Activated naive CD8-positive, alpha-beta T cell treated with anti-CD3 and anti-CD28 coated beads, Interleukin-2, amount 50 U/mL, for 24 hours (primary cell): ENCODE measurements around the gene TNFSF9.
"Not testable (repeated sequence)": the region's sequence is repeated elsewhere in the genome, so short reads cannot be mapped to it uniquely, and the experiment has no call there.

Experiments used
- ATAC-seq: fragments of 150-1000 bp; cut with Tn5 transposase; one replicate; pipeline ENCODE4 v1.10.0; 2021
- DNase-seq: peaks from one replicate; pipeline ENCODE4 v3.0.0; 2021
- H3K27ac Mint-ChIP-seq: one replicate; pipeline ENCODE4 v1.8.0; 2021; ENCODE audit warnings: mild to moderate bottlenecking, mixed read lengths
- H3K27me3 Mint-ChIP-seq: one replicate; pipeline ENCODE4 v1.8.0; 2021; ENCODE audit warnings: mixed read lengths
- H3K36me3 Mint-ChIP-seq: one replicate; pipeline ENCODE4 v1.8.0; 2021; ENCODE audit warnings: low read depth, mixed read lengths
- H3K4me1 Mint-ChIP-seq: one replicate; pipeline ENCODE4 v1.8.0; 2021; ENCODE audit warnings: mixed read lengths
- H3K4me3 Mint-ChIP-seq: one replicate; pipeline ENCODE4 v1.8.0; 2021; ENCODE audit warnings: mild to moderate bottlenecking, moderate library complexity, mixed read lengths
- H3K9me3 Mint-ChIP-seq: one replicate; pipeline ENCODE4 v1.8.0; 2021; ENCODE audit warnings: mixed read lengths

TNFSF9 gene

DNA sequence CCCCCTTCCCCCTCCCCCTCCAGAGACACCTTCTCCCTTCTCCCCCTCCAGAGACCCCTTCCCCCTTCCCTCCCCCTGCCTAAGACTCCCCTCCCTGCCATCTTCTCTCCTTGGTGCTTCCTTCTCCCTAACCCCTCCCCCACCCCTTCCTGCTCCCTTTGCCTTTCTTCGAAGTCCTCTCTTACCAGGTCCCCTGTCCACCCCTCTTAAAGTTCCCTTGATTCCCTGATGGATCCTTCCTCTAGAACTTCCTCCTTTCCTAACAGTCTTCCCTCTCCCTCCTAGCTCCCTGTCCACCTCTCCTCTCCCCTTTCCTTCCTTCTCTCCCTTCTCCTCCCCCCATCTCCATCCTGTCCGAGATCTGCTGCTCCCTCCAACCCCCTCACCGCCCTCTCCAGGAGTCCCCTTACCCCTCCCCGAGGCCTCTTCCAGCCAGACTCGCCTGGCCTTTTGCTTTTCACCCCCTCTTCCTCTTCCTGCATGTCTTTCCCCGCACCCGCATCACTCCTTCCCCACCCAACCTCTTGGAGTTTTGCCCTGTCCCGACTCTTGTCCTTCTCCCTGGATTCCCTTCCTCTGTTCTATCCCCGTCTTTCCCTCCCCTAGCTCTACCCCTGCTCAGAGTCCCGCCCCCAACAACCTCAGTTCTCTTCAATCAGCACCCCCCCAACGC lies 3.1 kb downstream of the TNFSF9 start:
- DNase-seq (no peak), ATAC-seq (no peak)
- H3K36me3 Mint-ChIP-seq: peaks cover 8% of the 10 kb centered on the region

DNA sequence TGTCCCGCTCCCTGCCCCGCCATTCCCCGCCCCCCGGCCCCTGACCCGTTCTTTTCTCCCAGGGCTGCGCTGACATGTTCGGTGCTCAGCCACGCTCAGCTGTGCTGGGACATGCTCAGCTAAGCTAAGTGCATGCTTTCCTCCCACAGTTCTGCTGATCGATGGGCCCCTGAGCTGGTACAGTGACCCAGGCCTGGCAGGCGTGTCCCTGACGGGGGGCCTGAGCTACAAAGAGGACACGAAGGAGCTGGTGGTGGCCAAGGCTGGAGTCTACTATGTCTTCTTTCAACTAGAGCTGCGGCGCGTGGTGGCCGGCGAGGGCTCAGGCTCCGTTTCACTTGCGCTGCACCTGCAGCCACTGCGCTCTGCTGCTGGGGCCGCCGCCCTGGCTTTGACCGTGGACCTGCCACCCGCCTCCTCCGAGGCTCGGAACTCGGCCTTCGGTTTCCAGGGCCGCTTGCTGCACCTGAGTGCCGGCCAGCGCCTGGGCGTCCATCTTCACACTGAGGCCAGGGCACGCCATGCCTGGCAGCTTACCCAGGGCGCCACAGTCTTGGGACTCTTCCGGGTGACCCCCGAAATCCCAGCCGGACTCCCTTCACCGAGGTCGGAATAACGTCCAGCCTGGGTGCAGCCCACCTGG lies 3.7 kb downstream of the TNFSF9 start:
- Mint-ChIP-seq H3K4me3 (no peak overlapping the region), H3K27me3 (peaks cover 30% of the 10 kb centered on the region), H3K9me3 (no peaks in the 10 kb centered on the region), H3K27ac (no peak overlapping the region), H3K4me1 (peaks cover 49% of the 10 kb centered on the region), H3K36me3 (peaks cover 8% of the 10 kb centered on the region)
- DNase-seq: no peak
- ATAC-seq: no peak

More for the DNA sequence above, 3.1 kb downstream of the TNFSF9 start:
- Mint-ChIP-seq H3K27me3 (peaks cover 35% of the 10 kb centered on the region), H3K4me1 (peaks cover 51% of the 10 kb centered on the region), H3K4me3 (no peak overlapping the region), H3K27ac (no peak overlapping the region), H3K9me3 (no peaks in the 10 kb centered on the region)

DNA sequence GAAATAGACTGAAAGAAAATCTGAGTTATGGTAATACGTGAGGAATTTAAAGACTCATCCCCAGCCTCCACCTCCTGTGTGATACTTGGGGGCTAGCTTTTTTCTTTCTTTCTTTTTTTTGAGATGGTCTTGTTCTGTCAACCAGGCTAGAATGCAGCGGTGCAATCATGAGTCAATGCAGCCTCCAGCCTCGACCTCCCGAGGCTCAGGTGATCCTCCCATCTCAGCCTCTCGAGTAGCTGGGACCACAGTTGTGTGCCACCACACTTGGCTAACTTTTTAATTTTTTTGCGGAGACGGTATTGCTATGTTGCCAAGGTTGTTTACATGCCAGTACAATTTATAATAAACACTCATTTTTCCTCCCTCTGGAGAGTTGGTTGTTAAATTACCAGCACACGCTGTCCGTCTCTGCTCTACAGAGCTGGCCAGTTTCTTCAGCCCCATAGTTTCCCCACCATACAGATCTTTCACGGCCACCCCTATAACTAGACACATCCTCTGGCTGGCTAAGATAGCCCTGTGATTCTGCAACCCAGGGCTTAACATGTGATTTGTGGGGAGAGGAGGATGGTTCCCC lies 4.8 kb downstream of the TNFSF9 start:
- peaks cover 39% of the 10 kb centered on the region for H3K4me1 Mint-ChIP-seq
- ATAC-seq (no peak), DNase-seq (no peak)
- H3K9me3 Mint-ChIP-seq: no peaks in the 10 kb centered on the region
- H3K27me3 Mint-ChIP-seq: peaks cover 21% of the 10 kb centered on the region
- peak overlapping the region; percentile 83 for H3K27ac Mint-ChIP-seq
- peaks cover 8% of the 10 kb centered on the region for H3K36me3 Mint-ChIP-seq
- H3K4me3 Mint-ChIP-seq: no peak overlapping the region

DNA sequence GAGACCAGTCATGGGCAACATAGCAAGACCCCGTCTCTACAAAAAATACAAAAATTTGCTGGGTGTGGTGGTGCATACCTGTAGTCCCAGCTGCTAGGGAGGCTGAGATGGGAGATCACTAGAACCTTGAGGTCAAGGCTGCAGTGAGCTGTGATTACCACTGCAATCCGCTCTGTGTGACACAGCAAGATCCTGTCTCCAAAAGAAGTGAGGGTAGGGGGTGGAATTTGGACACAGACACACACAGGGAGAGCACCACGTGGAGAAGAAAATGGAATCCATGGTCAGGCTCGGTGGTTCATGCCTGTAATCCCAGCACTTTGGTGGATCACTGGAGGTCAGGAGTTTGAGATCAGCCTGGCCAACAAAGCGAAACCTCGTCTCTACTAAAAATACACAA lies 8.7 kb downstream of the TNFSF9 start:
- Mint-ChIP-seq H3K36me3 (peaks cover 6% of the 10 kb centered on the region), H3K9me3 (no peaks in the 10 kb centered on the region), H3K27ac (no peak overlapping the region), H3K27me3 (peaks cover 2% of the 10 kb centered on the region), H3K4me3 (no peak overlapping the region), H3K4me1 (peaks cover 27% of the 10 kb centered on the region)
- DNase-seq: no peak
- ATAC-seq: no peak

DNA sequence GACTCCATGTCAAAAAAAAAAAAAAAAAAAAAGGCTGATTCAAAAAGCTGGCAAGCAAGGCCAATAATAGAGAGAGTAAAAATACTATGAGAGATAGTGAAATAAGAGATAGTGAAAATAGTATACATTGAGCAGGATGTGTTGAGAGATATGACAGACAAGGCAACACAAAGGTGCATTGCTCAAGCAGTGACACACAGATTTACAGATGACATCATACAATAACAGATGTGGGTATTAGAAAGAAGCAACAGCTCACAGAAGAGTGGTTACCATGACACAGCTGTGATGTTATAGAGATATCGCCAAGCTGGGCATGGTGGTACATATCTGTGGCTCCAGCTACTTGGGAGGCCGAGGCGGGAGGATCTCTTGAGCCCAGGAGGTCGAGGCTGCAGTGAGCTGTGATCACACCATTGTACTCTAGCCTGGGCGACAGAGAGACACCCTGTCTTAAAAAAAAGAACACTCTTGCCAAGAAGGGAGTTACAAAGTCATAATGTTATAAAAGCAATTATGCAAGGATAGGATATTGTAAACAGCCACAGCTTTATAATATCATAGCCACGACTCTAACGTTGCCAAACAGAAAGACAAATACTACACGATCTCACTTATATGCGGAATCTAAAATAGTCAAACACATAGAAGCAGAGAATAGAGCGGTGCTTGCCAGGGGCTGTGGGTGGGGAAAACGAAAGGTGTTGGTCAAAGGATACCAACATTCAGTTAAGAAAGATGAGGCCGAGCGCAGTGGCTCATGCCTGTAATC lies 10.3 kb downstream of the TNFSF9 start:
- Mint-ChIP-seq H3K4me3 (no peak overlapping the region), H3K9me3 (no peaks in the 10 kb centered on the region), H3K36me3 (peaks cover 2% of the 10 kb centered on the region), H3K27ac (no peak overlapping the region), H3K4me1 (peaks cover 21% of the 10 kb centered on the region), H3K27me3 (peaks cover 2% of the 10 kb centered on the region)
- ATAC-seq: no peak
- DNase-seq: no peak

DNA sequence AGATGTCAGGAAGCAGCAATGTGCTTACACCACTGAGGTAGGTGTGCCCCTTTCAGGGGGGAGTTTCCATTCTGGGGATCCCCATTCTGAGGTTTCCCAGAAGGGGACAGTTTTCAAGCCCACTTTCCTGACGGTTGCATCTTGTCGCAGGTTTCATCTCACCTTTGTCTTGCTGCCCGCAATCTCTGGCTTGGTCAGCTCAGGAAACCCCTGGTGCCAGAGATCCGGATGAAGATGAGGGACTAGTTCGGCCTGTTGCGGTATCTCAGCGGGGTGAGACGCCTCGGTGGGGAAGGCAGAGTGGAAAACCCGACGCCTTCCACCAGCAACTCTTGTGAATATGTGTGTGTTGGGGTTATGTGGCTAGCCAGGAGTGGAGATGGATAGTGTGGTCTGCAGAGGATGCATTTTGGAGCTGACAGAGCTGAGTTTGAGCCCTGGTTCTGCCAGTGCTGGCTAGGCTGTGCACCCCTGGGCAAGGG lies 13.1 kb downstream of the TNFSF9 start:
- Mint-ChIP-seq H3K9me3 (peaks cover 10% of the 10 kb centered on the region), H3K27ac (no peak overlapping the region), H3K27me3 (peaks cover 4% of the 10 kb centered on the region), H3K36me3 (no peaks in the 10 kb centered on the region), H3K4me1 (peaks cover 11% of the 10 kb centered on the region), H3K4me3 (no peak overlapping the region)
- no peak for DNase-seq
- peak; percentile 20 for ATAC-seq

DNA sequence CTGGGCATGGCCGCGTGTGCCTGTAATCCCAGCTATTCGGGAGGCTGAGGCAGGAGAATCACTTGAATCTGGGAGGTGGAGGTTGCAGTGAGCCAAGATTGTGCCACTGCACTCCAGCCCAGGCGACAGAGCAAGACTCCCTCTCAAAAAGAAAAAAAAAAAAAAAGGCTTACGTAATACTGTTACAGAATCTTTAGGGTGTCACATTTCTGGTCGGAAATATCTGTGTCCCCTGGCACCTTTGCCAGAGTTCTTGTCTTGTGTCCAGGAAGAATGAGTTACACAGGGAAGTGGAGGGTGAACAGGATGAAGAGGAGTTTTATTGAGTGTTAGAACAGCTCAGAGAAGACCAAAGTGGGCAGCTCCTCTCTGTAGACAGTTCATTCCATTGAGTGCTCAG lies 19.9 kb downstream of the TNFSF9 start:
- H3K27me3 Mint-ChIP-seq, ATAC-seq, DNase-seq, H3K4me3 Mint-ChIP-seq, H3K27ac Mint-ChIP-seq, H3K36me3 Mint-ChIP-seq: not testable (repeated sequence)
- Mint-ChIP-seq H3K4me1 (peaks cover 19% of the 10 kb centered on the region), H3K9me3 (peaks cover 10% of the 10 kb centered on the region)

DNA sequence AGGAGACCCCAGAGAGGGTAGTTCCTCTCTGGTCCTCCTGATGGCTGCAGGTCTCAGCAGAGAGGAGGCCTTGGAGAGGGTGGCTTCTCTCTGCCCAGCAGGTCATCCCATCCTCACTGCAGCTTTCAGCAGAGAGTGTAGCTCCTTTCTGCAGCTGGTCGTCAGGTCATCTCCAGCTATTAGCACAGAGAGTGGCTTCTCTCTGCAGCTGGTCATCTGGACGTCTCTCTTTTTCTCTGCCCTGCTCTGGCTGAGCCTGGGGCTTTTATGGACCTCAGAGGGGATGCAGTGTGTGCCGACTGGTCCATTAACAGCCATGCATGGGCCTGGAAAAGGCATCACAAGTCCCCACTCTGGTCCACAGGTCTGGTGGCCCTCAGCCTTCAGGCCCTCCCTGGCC lies 20.3 kb downstream of the TNFSF9 start:
- ATAC-seq (no peak), DNase-seq (no peak)
- Mint-ChIP-seq H3K27ac (no peak overlapping the region), H3K36me3 (no peaks in the 10 kb centered on the region), H3K9me3 (peaks cover 10% of the 10 kb centered on the region), H3K4me3 (no peak overlapping the region), H3K27me3 (peaks cover 2% of the 10 kb centered on the region), H3K4me1 (peaks cover 19% of the 10 kb centered on the region)

DNA sequence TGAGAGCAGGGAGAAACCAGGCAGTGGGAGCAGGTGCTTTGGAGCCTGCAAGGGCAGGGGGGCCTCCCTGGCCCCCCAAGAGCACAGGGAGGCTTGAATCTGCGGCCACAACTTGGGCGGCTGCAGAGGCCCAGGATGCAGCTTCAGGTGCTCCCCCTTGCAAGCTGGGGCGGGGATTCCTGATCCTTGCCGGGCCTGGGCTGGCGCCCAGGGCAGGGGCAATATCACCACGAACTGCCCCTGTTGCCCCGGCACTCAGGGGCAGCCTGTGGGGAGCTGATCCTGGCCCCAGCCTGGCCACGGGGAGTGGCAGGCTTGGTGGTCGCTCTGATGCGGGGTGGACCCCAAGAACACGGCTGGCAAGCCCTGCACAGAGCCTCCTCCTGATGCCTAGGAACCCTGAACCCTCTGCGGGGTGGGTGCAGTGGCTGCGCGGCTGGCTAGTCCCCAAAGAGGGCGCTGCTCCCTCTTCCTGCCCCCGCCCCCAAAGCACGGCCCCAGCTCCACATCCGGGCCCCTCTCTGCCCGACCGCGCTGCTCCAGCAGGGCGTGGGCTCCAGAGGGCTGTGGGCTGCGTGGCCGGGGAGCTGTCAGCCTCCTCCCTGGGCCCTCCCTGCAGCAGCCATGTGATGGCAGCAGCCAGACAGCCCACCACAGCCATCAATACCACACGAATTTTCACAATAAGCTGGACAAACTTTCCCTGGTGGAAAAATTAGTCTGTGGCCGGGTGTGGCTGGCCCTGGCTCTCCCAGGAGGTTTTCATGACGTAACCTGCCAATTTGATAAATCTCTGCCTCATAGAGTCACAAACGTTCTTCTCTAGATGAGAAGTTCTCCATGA lies 21.0 kb downstream of the TNFSF9 start:
- peaks cover 19% of the 10 kb centered on the region for H3K4me1 Mint-ChIP-seq
- ATAC-seq: peak; percentile 97
- H3K27me3 Mint-ChIP-seq: peaks cover 2% of the 10 kb centered on the region
- H3K27ac Mint-ChIP-seq: no peak overlapping the region
- no peak overlapping the region for H3K4me3 Mint-ChIP-seq
- no peaks in the 10 kb centered on the region for H3K36me3 Mint-ChIP-seq
- peaks cover 4% of the 10 kb centered on the region for H3K9me3 Mint-ChIP-seq
- peak; percentile 78 for DNase-seq

DNA sequence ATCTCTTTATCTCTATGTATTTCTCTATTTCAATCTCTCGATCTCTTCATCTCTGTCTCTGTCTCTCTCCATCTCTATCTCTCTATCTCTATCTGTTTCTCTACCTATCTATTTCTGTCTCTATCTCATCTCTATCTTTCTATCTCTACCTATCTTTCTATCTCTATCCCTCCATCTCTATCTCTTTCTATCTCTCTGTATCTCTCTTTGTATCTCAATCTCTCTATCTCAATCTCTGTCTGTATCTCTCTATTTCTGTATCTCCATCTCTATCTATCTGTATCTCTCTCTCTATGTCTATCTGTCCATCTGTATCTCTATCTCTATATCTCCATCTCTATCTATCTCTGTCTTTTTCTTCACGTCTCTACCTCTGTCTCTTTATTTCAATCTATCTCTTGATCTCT lies 25.2 kb downstream of the TNFSF9 start:
- ATAC-seq (no peak), DNase-seq (no peak)
- Mint-ChIP-seq H3K4me3 (no peak overlapping the region), H3K4me1 (peaks cover 15% of the 10 kb centered on the region), H3K9me3 (no peaks in the 10 kb centered on the region), H3K27me3 (peaks cover 5% of the 10 kb centered on the region), H3K36me3 (no peaks in the 10 kb centered on the region), H3K27ac (no peak overlapping the region)

DNA sequence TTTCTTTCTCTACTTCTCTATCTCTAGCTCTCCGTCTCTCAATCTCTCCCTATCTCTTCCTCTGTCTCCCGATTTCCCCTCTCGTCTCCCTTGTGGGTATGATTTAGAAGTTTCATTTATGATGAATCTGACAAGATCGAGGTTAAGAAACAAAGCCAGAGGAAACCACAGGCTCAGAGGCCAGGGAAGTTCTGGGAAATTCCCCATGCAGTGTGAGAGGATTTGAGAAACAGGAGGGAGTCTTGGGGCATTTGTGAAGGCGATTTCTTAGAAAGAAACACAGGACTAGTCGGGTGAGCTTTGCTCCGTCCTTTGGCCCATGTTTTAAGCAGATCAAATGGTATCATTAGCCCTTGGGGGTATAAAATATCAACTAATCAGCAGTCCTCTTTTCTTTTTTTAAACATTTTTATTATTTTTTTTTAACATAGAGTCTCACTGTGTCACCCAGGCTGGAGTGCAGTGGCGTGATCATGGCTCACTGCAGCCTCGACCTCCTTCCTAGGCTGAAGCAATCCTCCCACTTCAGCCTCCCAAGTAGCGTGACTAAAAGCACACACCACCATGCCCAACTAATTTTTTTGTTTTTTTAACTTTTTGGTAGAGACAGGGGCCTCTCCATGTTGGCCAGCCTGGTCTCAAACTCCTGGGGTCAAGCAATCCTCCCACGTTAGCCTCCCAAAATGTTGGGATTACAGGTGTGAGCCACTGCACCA lies 25.8 kb downstream of the TNFSF9 start:
- Mint-ChIP-seq H3K9me3 (no peaks in the 10 kb centered on the region), H3K4me1 (peaks cover 13% of the 10 kb centered on the region), H3K4me3 (no peak overlapping the region), H3K36me3 (no peaks in the 10 kb centered on the region), H3K27me3 (peaks cover 8% of the 10 kb centered on the region), H3K27ac (no peak overlapping the region)
- DNase-seq (peak; percentile 29), ATAC-seq (peak; percentile 31)

DNA sequence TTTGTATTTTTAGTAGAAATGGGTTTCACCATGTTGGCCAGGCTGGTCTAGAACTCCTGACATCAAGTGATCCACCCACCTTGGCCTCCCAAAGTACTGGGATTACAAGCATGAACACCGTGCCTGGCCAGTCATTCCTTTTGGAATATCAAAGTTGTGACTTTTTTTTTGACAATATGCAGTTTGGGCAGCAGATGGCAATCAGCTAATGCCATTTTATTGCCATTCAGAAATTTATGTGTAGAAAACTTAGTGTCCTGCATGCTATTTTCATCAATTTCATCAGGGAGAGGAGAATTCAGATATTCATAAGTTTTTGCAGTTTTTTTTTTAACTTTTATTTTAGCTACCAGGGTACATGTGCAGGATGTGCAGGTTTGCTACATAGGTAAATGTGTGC lies 31.6 kb downstream of the TNFSF9 start:
- not testable (repeated sequence) for H3K4me1 Mint-ChIP-seq, ATAC-seq, H3K36me3 Mint-ChIP-seq, H3K27ac Mint-ChIP-seq, DNase-seq, H3K9me3 Mint-ChIP-seq, H3K4me3 Mint-ChIP-seq
- peaks cover 27% of the 10 kb centered on the region for H3K27me3 Mint-ChIP-seq

DNA sequence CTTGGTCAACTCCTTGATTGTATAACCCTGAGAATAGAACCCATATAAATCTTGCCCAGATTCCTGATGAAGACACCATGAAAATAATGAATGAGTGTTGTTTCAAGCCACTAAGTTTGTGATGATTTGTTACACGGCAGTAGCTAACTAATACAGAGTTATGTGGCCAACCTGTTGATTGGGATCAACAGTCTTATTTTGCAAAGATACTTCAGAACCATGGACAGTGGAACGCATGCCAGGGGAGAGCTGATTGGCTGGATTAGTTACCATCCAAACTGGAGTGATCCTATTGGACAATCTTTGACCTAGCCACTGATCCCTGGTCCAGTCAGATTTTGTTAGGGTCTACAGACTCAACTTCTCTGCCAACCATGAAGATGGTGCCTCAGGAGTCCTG lies 33.6 kb downstream of the TNFSF9 start:
- peaks cover 2% of the 10 kb centered on the region for H3K4me1 Mint-ChIP-seq
- DNase-seq (no peak), ATAC-seq (no peak)
- peaks cover 31% of the 10 kb centered on the region for H3K27me3 Mint-ChIP-seq
- H3K9me3 Mint-ChIP-seq: peaks cover 7% of the 10 kb centered on the region
- H3K36me3 Mint-ChIP-seq: no peaks in the 10 kb centered on the region
- H3K4me3 Mint-ChIP-seq: no peak overlapping the region
- H3K27ac Mint-ChIP-seq: no peak overlapping the region
